Measurements from ENCODE around the gene RLN2. TPM values are rescaled to one million over a fixed set of nuclear protein-coding genes. Genes with fewer than 3 reads are reported as not detected.

RLN2 gene
- total RNA-seq: not detected in 2 replicates

GRCh38 chr9:5303840-5304795 is at the start of gene RLN2:
Gene RLN2, minus strand, starts transcription at chr9:5304716. Its CDS starts 136 bp downstream, at chr9:5304580.

GRCh38 chr9:5338992-5339981 is 34.8 kb upstream of the RLN2 start, which contains the start of gene RLN1:
Gene RLN1, minus strand, starts transcription at chr9:5339876. Its CDS starts 130 bp downstream, at chr9:5339746.

Other genes starting within 250 kb of the RLN2 start
- not detected in 2 replicates for gene INSL6, start 119.1 kb downstream of the RLN2 start, total RNA-seq
- not detected in 2 replicates for gene INSL4, start 73.3 kb downstream of the RLN2 start, total RNA-seq
- gene RLN1, start 35.2 kb upstream of the RLN2 start, total RNA-seq: not detected in 2 replicates
- gene PLGRKT, start 133.2 kb upstream of the RLN2 start, total RNA-seq: 9.0 and 16.5 TPM in 2 replicates
- gene CD274, start 145.8 kb upstream of the RLN2 start, total RNA-seq: 6.5 and 19.7 TPM in 2 replicates
- gene PDCD1LG2, start 205.8 kb upstream of the RLN2 start, total RNA-seq: 12.1 and 22.4 TPM in 2 replicates

Data from regular cardiac myocyte (primary cell).